ENCODE results near the gene CD81.

- TF ChIP-seq CTCF (conservative IDR thresholded peaks at IDR 0.05; ENCODE audit: low read depth, low read length): no peak
- no peak for TF ChIP-seq EZH2 (IDR thresholded peaks at IDR 0.05; ENCODE audit: borderline replicate concordance, low read depth, low read length, poor library complexity, severe bottlenecking)
Observed at GRCh38 chr11:2436521-2437031, 59.5 kb downstream of the CD81 start.

All from A673 (cell line).